22Rv1 (cell line): Measurements from ENCODE around the gene CSTB.
A peak's percentile ranks its signal among the peaks of the same experiment; 100 is the strongest.

Source experiments
- H3K27ac ChIP-seq: fragments of 450-650 bp; 2 replicates; pipeline ENCODE4 v1.5.1; 2017
- CTCF ChIP-seq: fragments of 450-650 bp; IDR thresholded peaks from 2 replicates; pipeline ENCODE4 v1.5.1; 2017; ENCODE audit warnings: mild to moderate bottlenecking
- ZFX ChIP-seq: fragments of 450-650 bp; IDR thresholded peaks from 2 replicates; pipeline ENCODE4 v1.6.1; 2017; ENCODE audit warnings: antibody characterized with exemption, borderline replicate concordance

The CSTB gene

GRCh38 chr21:43778469-43779335 lies 2.6 kb upstream of the CSTB start:
- no peak for TF ChIP-seq CTCF
- no peak for TF ChIP-seq ZFX
- no peak overlapping the region for H3K27ac ChIP-seq

GRCh38 chr21:43777953-43778352 lies 1.8 kb upstream of the CSTB start:
- TF ChIP-seq ZFX (no peak), CTCF (no peak)
- H3K27ac ChIP-seq, result no peak overlapping the region

GRCh38 chr21:43775190-43775589 lies 918 bp downstream of the CSTB start:
- no peak for TF ChIP-seq ZFX
- peak overlapping the region; percentile 77 for H3K27ac ChIP-seq

- no peak overlapping the region for H3K27ac ChIP-seq
- TF ChIP-seq ZFX (no peak), CTCF (no peak)
These were observed 1.9 kb downstream of the CSTB start for GRCh38 chr21:43774163-43774562.

- TF ChIP-seq ZFX, result no peak
- TF ChIP-seq CTCF, result no peak
- H3K27ac ChIP-seq, result no peak overlapping the region
These were observed 3.7 kb downstream of the CSTB start for GRCh38 chr21:43772425-43772821.

- TF ChIP-seq CTCF, result no peak
- no peak for TF ChIP-seq ZFX
- H3K27ac ChIP-seq, result no peak overlapping the region
These were observed 4.2 kb downstream of the CSTB start for GRCh38 chr21:43771698-43772424.

- no peak overlapping the region for H3K27ac ChIP-seq
- no peak for TF ChIP-seq ZFX
- TF ChIP-seq CTCF, result no peak
These were observed 4.9 kb downstream of the CSTB start for GRCh38 chr21:43771199-43771675.
